Activated T-cell treated with anti-CD3 and anti-CD28 coated beads for 4 hours (primary cell): Measurements from ENCODE around the gene SFTA2.

ENCODE experiments used
- DNase-seq: peaks from one replicate; pipeline ENCODE4 v3.0.0-alpha.2; 2020

Gene SFTA2

DNA sequence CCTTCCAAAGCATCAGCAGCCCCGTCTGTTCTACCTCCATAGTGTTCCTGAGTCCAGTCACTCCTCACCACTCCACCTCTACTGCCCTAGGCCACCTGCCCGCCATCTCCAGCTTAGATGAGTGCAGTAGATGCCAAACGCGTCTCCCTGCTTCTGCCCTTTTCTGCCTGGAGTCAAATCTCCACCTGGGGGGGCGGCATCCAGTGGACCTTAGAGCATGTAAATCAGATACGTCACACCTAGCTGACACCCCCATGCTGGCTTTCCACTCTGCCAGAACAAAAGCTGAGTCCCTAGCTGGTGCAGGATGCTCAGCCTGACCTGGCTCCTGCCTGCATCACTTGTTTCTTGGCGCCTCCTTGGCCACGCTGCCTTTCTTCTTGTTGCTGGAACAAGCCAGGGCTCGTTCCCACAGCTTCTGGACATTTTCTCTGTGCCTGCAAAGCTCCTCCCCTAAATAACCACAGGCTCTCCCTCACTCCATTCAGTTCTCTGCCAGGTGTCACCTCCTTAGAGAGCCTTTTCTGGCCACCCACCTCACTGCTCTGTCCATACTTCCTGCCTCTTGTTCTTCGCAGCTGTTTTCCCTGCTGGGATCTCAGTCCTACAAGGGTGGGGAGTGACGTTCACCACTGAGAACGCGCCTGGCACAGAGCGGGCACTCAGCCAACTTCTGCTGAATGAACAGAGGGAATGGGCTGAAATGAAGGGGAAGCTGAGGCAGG lies 41.9 kb downstream of the SFTA2 start:
- no peak for DNase-seq

DNA sequence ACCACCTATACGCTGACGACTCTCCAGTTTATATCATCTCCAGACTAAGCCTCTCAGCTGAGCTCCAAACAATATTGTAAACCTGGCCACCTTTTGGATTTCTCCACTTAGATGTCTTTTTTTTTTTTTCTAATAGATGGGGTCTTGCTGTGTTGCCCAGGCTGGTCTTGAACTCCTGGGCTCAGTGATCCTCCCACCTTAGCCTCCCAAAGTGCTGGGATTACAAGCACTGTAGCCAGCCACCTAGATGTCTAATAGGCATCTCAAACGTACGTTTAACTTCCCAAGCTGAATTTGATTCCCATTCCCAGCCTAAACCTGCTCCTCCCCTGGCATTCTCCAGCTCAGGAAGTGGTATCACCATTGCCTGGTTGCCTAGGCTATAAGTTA lies 42.5 kb downstream of the SFTA2 start:
- no peak for DNase-seq

DNA sequence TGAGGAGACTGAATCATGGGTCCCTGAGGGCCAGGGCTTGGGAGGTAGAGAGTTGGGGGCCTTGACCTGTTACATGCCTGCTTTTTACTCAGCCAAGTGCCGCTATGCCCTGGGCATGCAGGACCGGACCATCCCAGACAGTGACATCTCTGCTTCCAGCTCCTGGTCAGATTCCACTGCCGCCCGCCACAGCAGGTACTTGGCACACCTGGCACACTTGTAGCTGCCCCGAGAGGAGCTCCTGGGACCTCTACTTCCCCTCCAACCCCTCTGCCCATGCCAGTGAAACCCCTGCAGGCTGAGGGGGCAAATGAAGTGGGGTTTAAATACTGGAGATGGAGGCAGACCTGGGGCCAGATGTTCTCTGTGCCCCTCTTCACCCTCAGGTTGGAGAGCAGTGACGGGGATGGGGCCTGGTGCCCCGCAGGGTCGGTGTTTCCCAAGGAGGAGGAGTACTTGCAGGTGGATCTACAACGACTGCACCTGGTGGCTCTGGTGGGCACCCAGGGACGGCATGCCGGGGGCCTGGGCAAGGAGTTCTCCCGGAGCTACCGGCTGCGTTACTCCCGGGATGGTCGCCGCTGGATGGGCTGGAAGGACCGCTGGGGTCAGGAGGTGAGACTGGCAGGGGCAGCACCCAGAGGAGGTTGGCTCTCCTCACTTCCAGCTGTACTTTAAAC lies 43.0 kb downstream of the SFTA2 start:
- no peak for DNase-seq

DNA sequence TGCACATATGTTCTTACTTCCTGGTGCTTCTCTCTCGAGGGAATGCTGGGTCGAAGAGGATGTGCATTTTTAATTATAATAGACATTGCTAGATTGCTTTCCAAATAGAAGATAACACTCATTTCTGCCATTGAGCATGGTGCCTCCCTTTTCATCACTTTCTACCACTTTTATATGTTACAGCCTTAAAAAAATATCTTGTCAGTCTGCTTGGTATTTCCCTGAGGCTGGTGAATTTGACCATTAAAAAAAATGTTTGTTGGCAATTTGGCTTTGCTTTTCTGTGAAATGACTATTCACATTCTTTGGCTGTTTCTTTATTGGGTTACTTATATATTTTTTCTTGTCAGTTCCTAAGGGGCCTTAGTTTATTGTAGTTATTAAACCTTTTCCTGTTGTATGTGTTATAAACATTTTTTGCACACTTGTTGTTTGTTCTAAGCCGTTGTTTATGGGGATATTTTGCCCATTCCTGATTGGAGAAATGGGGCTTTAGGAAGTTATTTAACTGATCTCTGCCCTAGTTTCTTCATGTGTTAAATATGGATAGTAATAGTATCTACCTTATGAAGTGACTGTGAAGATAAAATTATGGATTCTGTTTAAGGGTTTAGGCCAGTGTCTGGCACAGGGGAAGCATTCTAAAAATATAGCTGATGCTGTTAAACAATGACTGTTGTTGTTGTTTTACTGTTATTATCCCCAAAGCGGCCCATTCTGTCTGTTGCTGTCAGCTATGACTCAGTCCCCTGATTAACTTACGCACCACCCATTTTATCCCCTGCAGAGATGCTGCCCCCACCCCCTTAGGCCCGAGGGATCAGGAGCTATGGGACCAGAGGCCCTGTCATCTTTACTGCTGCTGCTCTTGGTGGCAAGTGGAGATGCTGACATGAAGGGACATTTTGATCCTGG lies 43.8 kb downstream of the SFTA2 start:
- DNase-seq = no peak

DNA sequence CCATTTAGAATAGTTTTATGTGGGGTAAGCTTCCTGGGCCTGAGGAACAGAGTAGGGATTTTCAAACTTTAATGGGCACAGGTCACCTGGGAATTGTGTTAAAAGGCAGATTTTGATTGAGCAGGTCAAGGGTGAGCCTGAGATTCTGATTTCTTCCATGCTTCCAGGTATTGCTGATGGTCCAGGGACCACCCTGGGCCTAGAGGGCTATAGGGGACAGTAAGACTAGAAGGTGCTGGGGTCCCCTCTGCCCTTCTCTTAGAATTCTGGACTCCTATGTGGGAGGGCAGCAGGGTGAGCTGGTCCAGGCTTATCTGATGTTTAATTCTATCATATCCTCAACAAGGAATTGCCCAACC lies 45.1 kb downstream of the SFTA2 start:
- no peak for DNase-seq

DNA sequence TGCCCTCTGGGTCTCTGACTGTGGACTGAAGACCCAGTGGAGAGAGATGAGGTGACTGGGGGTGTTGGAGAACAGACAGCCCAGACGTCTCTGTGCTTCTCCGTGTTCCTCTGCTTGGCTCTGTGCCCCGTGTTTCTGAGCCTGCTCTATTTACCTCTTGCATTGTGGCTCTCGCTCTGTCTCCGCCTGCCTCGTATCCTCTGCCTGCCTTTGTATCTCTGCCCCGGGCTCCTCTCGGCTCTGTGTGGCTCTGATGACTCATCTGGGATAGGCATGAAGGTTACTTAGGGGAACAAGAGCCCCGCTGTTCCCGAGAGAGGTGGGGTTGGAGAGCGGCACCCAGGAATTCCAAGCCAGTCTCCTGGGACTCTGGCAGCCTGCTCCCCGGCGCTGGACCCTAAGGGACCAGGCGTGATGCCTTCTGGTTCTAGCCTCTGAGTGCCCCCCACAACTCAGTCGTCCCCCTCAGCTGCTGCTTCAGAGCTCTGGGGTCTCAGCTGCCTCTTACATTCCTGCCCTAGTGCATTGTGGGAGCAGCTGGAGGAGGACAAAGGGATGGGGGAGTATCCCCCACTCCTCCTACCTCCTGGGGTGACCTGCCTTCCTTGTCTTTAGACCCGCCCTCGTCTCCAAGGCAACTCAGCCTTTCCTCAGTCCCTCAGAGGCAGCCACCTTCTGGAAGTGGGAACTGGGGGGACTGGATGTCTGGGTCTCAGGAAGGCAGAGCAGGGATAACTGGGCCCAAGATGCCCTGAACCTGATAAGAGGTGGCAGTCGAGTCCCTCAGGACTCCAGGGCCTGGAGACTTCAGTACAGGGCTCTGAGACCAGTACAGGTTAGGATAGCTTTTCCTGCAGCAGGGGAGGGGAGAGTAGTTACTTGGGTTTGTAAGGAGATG lies 45.7 kb downstream of the SFTA2 start:
- DNase-seq = no peak

DNA sequence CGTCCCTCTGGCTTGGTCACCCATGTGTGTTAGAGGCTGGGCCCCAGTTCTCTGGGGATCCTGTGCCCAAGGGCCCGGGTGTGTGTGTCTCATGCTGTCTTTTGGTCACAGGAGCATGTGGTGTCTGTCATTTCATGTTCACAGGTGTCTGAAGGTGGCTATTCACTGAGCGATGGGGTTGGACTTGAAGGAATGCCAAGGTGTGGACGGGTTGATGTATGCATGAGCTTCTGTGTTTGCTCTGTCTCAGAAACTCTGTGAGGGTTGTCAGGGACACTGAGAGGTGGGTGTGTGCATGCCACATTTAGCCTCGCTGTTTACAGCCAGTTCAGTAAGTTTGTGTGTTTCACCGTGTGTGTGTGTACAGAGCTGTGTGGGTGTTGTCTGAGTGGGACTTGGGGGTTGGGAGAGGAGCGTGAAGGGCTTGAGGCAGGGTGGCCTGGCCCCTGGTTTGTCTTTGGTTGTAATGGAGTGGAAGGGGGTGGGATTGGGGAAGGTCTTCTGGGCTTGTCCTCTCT lies 46.4 kb downstream of the SFTA2 start:
- DNase-seq = no peak

DNA sequence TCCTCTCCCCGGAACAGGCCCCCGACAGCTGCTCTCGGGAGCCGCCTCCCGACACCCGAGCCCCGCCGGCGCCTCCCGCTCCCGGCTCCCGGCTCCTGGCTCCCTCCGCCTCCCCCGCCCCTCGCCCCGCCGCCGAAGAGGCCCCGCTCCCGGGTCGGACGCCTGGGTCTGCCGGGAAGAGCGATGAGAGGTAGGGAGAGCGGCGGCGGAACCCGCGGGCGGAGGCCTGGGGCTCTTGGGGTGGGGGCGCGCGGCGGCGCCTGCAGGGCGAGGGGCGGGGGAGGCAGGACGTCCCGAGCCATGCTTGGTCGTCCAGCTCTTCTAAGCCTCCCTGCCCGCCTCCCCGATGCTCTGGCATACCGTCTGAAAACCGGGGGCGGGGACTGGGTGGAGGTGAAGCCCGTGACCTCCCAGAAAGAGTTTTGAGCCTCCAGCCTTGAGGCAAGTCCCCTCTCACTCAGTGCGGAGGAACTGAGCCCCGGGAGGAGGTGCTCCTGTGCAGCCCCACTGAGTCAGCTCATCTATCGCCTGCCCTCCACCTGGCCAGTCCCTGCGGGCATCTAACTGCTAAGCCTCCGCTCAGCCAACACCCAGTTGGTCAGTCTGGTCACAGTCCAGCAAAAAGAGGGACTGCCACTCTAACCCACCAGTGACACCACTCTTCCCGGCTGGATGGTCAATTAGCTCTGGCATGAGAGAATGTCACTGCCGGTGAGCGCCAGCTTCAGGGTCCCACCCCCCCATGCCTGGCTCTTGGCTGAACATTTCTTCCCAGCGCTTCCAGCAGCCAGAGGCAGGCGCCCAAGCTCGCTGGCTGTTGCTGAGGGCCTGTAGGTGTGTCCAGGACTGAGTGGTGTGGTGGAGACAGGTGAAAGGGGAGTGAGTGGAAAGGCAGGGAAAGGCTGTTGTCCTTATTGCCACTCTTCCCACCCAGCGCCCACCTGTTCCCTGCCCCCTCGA lies 47.2 kb downstream of the SFTA2 start:
- no peak for DNase-seq

DNA sequence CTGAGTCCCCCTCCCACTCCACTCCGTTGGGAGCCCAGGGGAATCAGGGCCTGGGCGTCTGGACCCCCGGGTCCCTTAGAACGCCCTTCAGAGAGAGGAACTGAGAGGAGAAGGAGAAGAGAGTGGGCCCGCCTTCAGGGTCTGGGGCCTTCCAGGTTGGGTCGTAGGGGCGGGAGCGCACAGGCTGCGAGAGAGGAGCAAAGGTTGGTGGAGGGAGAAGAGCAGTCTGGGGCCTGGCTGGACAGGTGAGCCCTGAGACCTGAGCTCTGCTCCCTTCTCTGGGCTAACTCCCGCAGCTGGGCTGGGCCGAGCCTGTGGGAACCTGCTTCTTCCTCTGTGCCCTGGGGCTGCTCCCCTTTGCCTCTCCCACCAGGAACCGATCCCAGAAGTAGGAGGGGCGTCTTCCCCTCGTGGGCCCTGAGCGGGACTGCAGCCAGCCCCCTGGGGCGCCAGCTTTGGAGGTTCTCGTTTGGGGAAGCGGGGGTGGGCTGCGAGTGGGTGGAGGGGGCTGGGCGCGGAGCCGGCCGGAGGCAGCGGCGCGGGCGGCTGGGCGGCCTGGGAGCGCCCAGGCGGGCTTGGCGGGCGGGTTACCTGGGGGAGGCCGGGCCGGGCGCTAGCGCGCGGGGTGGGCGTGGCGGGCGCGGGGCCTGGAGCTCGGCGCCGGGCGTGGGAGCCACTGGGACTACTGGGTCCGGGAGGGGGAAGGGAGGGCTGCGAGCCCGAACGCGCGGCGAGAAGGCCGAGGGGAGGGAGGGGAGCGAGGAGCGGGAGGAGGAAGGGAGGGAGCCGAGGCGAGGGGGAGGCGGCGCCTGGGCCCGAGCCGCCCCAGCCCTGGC lies 48.1 kb downstream of the SFTA2 start, which contains the start of gene DDR1:
TSS of gene DDR1 (plus strand) at position 835 of the 836 bp plus-strand sequence. CDS start 4,211 bp downstream, outside the sequence.
- DNase-seq = peak; percentile 31

DNA sequence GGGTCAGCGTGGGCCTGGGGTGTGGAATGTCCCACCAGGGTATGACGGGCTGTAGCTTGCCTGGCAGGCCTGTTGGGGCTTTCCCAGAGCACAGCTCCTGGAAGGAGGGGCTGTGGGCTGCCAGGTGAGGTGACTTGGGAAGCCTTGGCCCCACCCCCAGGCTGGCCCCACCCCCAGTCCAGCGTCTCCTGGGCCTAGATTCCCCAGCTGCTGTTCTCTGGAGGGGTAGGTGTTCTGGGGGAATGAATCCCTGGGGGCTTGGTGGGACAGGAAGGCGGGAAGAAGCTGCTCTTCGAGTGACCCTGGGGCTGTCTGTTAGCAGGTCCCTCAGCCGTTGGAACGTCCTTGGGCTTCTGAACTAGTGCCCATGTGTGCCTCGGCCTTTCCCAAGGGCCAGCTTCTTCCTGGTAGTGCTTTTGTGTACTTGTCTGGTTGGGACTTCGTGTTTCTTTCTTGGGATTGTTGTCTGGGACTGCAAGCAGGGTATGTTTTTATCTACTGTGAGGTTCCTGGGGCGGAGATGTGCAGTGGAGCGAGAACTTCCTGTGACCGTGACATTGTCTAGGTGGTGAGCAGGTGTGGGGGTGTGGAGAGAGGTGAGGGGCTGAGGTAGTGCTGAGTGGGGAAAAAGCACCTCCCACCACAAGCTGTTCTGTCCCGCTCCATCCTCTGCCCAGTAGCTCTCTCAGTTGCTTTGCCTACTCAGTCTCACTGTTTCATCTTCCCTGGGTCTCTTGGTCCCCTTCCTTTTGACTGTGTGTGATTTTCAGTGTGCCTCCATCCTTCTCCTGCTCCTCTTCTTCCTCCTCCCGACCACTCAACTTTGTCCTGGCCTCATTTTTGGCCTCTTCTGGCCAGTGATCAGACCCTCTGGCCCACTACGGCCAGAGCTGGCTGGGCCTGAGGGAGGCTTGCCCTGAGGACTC lies 48.9 kb downstream of the SFTA2 start:
- DNase-seq = no peak

DNA sequence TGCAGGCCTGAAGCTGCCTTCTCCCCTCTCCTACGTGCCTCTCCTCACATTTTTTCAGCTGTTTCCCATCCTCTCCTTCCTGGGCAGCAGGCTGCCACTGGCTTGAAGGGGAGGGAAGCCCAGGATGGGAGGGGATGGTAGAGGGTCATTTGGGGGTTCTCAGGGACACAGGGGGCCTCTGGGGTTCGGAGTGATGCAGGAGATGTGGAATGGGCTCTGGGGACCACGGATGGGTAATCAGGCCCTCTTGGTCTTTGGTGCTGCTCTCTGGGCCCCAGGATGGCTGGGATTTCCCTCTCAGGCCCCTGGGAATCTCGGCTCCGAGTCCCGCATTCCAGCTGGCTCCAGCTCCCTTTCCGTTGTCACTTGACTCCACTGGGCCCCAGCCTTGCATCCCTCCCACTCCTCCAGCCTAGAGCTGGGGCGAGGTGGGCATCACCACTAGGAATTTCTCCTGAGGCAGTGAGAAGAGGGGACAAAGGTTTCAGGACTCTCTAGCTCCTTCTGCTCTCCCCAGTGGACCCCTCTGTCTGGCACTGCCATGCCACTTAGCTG lies 49.7 kb downstream of the SFTA2 start:
- DNase-seq = no peak

DNA sequence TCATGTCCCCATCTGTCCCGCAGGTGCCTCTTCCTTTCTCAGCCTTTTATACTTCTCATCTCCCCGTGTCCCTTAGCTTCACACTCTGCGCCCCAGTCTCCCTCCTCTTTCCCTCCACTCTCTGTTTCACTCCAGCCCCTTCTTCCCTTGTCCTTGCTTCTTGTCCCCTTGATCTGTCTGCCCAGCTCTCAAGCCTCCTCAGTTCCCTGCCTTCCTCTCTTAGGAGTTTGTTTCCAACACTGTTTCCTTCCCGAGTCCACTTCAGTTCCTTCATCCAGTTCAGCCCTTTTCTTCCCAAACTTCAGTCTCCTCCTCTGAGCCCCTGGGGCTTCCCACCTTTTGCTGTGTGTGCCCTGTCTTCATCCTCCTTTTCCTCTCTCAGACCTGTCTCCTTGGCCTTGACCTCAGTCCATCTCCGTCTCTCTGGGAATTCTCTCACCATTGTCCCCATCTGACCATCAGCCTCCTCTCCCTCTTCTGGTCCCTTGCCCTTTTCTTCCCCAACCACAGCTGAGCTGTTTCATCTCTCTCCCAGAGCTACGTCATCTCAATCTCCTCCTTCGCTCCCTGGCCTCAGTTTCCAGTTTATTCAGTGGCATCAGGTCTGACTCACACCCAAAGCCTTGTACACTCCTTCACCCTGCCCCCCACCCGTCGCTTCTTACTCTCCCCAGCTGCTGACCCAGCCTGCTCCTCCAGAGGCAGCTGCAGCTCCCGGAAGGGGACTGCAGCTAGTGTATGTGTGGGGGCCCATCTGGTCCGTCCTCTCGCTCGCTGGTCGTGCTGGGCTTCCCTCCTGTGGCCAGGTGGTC lies 50.4 kb downstream of the SFTA2 start:
- no peak for DNase-seq
